Central memory CD4-positive, alpha-beta T cell (primary cell): ENCODE results near the gene PLEKHM2.

Experiments used
- DNase-seq: peaks from one replicate; pipeline ENCODE4 v3.0.0; 2022

The PLEKHM2 gene

GRCh38 chr1:15761366-15762128 is 77.4 kb downstream of the PLEKHM2 start:
- DNase-seq: no peak

GRCh38 chr1:15762546-15762945 is 78.4 kb downstream of the PLEKHM2 start:
- DNase-seq: no peak

- no peak for DNase-seq
These were observed 80.2 kb downstream of the PLEKHM2 start for GRCh38 chr1:15764269-15764764.

DNA sequence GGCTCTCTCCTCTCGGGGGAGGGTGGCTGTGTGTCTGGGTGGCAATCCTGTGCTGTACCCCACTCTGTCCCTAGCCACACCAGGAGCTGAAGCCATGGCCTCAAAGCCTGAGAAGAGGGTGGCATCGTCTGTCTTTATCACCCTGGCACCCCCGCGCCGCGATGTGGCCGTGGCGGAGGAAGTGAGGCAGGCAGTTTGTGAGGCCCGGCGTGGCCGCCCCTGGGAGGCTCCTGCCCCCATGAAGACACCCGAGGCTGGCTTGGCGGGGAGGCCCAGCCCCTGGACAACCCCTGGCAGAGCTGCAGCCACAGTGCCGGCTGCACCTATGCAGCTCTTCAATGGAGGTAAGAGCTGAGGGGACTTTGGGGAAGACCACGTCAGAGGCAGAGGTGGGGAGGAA is 80.8 kb downstream of the PLEKHM2 start:
- no peak for DNase-seq

DNA sequence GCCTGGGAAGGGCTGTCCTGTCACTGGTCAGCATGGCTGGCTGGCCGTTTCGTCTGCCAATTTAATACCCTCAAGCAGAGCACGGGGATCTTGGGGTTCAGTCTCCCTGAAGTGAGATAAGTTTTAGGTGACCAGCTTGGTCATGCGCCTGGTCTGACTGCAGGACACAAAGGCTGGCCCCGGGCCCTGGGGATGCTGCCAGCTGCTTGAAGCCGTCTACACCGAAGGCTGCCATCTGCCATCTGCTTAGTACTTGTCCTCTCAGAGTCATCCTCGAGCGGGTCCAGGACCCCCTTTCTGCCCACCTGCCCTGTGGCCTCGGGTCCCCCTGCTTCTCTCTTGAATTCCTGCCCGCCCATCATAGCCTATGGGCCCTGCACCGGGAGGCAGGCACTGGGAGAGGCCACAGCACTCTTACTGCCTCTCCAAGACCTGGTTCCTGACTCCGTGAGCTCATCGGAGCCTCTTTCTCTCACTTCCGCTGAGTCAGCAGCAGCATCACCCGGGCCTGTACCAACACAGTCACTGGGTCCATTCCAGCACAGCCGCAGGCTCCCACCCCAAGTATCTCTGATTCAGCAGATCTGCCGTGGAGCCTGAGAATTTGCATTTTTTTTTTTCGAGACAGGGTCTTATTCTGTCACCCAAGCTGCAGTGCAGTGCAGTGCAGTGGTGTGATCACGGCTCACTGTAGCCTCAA is 81.5 kb downstream of the PLEKHM2 start:
- no peak for DNase-seq

- no peak for DNase-seq
These were observed 83.8 kb downstream of the PLEKHM2 start for GRCh38 chr1:15767941-15768340.

DNA sequence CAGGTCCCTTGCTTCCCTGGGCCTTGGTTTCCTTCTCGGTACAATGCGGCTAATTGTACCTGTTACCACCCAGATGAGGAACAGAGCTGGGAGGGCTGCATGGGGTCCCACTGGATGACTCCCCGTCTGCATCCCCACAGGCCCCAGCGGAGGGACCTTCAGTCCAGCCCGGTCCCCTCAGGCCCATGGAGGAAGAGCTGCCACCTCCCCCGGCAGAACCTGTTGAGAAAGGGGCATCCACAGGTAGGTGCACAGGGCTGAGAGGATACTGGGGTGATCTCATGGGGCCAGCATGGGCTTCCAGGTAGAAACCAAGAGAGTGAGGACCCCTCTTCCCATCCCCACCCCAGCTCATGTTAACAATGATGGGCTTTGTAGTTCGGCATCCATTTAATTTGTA is 84.3 kb downstream of the PLEKHM2 start:
- no peak for DNase-seq

GRCh38 chr1:15770313-15770962 is 86.3 kb downstream of the PLEKHM2 start:
- DNase-seq: no peak

- no peak for DNase-seq
These were observed 87.9 kb downstream of the PLEKHM2 start for GRCh38 chr1:15771836-15772515.

DNA sequence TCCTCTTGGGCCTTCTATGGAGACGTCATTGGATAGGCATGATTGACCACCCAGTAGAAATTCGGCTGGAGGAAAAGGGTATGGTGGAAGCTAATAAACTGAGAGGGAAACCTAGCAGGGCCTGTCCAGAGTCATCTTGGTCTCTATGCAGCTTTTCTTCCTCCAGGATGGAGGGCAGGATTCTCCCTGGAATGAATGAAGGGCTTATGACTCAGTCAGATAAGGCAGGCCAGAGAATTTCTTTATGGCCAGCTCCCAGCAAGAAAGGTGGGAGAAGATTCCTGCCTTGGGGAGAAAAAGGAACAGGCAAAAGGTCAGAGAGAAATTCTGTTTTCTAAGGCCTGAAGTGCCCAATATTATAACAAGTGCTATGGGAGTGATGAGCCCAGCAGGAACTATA is 91.6 kb downstream of the PLEKHM2 start:
- DNase-seq: no peak

GRCh38 chr1:15777909-15778707 is 94.0 kb downstream of the PLEKHM2 start:
- DNase-seq: no peak
